Fibroblast of skin of right quadriceps (primary cell): ENCODE results near the gene PNMA6E.
"Not testable (repeated sequence)": the region's sequence is repeated elsewhere in the genome, so short reads cannot be mapped to it uniquely, and the experiment has no call there.

Source experiments
- DNase-seq: peaks from one replicate; pipeline ENCODE4 v3.0.0-alpha.2; 2013

PNMA6E gene

DNA sequence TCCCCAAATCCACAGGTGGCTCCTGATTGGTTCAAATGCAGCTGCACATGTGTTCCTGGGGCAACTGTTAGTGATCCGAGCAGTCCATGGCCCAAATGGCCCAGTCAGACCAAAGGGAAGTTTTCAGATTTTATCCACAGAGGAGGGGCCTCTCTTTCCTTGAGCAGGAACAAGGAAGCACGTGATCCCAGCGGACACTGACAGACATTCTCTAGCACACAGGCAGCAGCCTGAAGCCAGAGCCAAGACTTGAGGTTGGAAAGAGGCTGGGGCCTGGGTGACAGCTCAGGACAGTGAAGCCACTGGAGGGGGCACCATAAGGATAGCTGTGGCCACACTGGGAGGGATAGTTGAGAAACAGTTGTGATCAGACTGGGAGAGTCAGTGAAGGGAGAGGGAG lies 6.6 kb upstream of the PNMA6E start:
- DNase-seq, result no peak

GRCh38 chrX:153406903-153407302 lies 5.8 kb upstream of the PNMA6E start:
- no peak for DNase-seq

- no peak for DNase-seq
Observed at GRCh38 chrX:153406011-153406410, 4.9 kb upstream of the PNMA6E start.

DNA sequence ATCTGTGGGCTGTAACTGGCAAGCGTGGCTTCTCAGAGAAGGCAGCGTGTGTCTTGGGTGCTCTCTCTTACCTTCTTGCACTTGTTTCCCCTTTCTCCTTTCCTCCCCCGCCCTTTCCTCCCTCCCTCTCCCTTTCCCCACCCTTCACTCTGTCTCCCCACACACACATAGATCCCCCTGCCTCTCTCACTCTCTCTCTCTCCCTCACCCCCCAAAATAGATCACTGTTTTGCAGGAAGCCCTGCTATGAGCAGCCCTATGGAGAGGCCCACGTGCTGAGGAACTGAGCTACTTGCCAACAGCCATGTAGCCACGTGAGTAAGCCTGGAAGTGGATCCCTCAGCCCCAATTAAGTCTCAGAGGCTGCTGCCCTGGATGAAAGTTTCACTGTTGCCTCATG lies 4.3 kb upstream of the PNMA6E start:
- DNase-seq, result no peak

- DNase-seq, result not testable (repeated sequence)
Observed at GRCh38 chrX:153404333-153404732, 3.2 kb upstream of the PNMA6E start.

DNA sequence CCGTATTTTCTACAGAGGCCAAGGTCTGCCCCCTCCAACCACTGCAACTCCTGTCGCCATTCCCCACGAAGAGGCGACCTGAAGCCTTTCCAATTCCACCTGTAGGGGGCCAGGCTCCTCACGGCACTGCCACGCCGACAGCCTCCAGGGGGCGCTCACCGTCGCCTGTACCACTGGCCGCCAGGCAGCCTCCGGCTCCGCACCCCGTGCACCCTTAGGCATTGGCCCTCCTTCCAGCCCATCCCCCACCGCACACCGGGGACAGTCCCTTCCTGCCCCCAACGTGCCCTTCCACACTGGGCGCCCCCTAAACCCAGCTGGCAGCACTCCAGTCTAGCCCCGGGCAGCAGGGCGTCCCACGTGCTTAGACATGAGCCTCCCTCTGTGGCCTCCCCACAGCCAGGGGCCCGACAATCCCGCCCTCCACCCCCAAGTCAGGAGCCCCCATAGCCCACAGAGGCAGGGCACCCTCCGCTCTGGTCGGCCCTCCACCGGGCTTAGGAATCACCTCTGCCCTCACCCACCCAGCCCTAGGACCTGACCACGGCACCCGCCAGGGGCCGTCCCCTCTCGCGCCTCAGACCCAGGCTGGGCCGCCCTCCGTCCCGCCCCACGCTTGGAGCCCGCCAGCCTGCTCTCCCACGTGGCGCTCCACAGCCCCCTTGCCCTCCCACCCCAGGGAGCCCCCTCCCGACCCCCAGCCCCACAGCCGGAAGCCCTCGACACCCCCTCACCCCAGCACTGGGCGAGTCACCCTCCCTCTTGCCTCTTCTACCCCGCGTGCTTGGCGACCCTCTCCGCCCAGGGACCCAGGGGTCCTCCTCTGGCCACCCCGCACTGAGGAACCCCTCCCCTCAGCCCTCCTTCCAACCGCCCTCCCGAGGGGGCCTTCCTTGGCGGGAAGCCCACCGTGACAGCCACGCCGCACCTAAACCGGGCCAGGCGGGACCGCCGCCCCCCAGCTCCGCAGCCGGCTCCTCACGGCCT lies 711 bp downstream of the PNMA6E start:
- no peak for DNase-seq

DNA sequence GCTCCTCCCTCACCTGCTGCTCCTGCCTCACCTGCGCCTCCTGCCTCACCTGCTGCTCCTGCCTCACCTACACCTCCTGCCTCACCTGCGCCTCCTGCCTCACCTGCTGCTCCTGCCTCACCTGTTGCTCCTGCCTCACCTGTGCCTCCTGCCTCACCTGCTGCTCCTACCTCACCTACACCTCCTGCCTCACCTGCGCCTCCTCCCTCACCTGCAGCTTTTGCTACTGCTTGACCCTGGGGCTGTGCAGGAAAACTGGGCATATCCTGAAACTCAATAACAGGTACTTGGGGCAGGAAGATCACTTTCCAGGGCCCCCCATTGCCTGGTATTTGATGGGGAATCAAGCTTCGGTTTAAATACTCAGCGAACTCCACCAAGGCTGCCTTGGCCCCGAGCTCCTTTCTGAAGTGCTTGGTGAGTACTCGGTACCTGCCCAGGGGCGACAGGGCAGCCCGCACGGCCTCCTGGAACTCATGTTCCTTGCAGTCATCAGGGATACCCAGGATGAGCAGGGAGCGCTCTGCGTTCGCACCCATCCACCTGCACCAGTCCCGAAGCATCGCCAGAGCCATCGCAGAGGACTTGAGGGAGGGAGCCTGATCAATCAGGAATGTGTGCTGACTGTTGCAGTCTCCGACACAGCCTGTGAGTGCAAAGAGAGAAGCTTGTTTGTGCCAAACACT lies 2.7 kb downstream of the PNMA6E start:
- no peak for DNase-seq

GRCh38 chrX:153397256-153397960 lies 3.7 kb downstream of the PNMA6E start:
- no peak for DNase-seq

DNA sequence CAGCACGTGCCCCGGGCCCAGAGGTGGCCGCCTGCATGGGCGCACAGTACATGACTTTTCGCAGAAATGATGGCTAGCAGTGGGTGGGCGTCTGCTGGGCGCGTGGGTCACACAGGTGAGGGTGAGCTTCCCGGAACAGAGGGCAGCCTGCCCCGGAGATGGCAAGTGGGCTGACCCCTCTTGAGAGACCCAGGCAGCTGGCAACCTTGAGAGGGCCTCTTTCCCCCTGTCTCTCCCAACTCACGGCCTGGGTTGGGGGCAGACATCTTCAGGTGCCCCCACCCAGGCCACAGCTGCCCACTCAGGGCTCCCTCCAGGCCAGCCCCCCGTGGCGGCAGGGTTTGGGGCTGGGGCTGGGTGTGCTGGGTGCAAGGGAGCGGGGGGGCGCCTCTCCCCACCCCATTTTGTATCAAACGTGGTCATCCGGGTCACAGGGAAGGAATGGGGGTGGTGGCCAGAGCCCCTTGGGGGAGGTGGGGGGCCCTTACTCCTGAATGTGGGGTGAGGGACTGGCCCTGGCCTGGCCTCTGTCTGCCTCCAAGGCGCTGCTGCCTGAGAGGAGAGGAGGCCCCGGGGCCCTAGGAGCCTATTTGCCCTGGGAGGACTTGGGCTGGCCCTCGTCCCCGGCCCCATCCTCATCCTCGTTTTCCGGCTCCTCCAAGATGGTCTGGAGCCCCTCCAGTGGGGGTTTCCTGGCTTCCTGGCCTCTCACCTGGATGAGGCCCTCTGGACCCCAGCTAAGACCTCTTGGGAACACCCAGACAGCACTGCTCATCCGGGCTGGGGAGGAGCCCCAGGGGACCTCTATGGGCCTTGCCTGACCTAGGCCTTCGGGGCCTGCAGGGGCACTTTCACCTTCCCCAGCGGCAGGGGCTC lies 4.6 kb downstream of the PNMA6E start:
- no peak for DNase-seq

DNA sequence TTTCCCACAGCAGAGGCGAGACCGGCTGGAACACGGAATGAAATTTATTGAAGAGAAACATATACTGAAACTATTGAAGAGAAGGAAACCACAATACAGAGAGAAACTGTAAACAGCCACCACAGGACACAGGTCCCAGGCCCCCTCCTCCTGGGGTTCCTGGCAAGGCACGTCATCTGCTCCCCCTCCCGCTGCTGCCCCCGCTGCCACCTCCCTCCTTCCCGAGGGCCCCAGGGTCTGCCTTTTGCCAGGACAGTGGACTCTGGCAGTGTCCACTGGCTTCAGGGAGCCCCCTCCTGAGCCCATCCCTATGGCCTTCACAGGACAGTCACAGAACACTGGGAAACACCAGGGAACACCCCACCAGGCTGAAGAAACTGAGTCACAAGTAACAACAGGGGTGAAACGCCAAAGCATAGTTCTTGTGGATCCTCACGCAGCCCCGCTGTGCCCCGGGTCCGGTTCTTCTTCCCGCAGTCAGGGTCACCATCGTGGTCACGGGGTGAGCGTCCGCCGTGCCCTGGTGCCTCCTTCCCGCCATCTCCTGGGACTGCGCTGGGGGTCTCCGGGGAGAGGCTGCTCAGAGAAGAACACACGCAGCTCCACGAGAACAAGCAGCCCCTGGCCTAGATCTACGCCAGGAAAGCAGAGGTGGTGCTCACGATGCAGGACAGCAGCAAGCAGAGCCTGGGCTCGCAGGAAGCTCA lies 5.4 kb downstream of the PNMA6E start:
- DNase-seq, result no peak

DNA sequence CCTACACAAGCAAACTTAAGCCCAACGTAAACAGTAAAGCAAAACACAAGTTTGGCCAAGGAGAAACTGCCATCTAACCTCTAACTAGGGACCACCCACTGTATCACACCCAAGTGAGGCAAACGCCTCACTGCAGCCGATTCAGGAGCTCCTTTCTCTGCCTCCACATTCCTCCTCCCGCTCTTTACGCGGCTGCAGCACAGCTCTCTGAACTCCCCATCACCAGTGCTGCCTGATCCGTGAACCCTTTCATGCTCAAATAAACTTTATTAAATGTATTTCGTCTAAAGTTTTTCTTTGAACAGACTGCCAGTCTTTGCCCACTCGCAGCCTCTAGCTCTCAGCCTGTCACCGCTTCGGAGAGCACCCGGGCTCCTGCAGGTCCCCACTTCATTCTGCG lies 6.5 kb downstream of the PNMA6E start:
- DNase-seq, result no peak

GRCh38 chrX:153392642-153393321 lies 8.4 kb downstream of the PNMA6E start:
- no peak for DNase-seq

DNA sequence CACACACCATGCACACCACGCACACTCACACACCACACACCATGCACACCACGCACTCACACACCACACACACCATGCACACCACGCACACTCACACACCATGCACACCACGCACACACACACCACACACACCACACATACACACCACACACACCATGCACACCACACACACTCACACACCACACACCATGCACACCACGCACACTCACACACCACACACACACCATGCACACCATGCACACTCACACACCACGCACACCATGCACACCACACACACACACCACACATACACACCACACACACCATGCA lies 11.7 kb downstream of the PNMA6E start:
- not testable (repeated sequence) for DNase-seq

GRCh38 chrX:153388722-153389459 lies 12.3 kb downstream of the PNMA6E start:
- DNase-seq, result no peak

DNA sequence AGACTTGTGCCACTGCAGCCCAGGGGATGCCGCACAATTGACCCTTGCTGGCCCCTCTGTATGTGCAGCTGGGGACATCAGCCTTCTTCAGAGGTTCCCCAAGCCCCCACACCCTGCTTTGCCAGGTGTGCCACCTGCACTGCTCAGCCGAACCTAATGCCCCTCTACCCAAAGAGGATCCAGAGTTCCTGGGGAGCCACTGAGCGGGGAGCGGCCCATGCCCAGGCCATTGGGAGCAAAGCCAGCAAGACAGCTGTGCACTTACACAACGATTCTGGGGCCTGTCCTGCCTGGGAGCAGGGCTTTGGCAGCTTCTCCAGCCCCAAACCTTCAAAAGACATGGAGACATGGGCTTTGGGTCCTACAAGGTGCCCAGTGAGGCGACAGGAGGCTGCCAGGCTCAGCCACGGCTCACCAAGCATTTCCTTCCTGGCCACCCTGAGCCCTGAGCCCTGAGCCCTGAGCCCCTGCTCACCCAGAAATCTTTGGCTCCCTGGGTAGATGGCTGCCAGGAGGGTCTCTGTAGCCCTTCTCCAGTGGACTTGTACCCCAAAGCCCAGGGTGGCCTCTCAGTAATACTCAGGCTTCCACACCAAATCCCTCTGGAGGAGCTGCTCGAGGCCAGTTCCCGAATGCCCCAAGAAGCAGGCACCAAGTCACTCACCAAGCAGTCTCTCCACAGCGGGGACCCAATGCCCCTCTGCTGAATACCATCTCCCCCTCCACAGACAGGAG lies 13.0 kb downstream of the PNMA6E start:
- DNase-seq, result no peak

DNA sequence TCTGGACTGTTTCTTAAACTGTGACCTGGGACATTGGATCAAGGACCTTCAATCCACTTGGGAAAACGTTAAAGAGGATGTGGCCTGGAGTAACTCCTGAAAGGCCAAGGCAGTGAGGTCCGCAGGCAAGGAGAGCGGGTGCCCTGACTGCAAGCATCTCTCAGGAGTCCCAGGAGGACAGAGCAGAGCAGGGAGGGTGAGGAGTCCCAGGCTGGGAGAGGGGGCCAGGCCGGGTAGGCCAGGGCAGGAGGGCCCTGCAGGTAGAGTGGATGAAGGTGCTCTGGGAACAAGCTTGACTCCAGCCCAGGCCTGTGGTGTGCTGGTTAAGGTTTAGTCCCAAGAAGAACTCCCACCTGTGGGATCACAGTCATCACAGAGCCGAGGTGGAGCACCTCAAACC lies 13.8 kb downstream of the PNMA6E start:
- no peak for DNase-seq

DNA sequence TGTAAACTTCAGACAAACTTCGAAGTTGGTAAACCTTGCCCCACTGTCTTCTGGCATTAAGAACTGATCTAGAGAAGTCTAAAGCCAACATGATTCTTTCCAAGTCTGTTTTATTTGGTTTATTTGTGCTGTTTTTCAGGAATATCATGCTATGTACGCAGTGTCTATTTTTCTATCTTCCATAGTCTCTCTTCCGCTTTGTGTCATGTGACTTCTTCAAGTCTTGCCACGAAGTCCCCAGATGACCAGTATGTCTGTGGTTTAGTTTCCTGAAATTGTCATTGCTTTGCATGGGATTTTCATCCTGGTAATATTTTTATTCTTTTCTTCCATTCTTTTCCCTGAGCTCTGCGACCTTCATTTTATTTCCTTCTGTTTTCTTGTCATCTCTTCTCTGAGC lies 15.1 kb downstream of the PNMA6E start:
- DNase-seq, result no peak

DNA sequence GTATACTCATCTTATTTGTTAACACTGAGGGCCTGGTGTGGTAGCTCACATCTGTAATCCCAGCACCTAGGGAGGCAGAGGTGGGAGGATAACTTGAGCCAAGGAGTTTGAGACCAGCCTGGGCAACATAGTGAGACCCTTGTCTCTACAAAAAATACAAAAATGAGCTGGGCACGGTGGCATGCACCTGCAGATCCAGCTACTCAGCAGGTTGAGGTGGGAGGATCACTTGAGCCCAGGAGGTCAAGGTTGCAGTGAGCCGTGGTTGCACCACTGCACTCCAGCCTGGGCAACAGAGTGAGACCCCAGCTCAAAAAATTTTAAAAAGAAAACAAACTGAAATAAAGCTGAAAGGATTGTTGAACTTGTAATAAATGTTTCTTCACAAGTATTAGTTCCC lies 16.2 kb downstream of the PNMA6E start:
- DNase-seq, result not testable (repeated sequence)

GRCh38 chrX:153384390-153384789 lies 16.8 kb downstream of the PNMA6E start:
- no peak for DNase-seq
